GM23338 (cell line): ENCODE results near the gene ACOX3. TPM values are rescaled to one million over a fixed set of nuclear protein-coding genes. Genes with fewer than 3 reads are reported as not detected.

Experiments
- ATAC-seq: fragments of 200-7000 bp; cut with Tn5 transposase; 3 replicates; pipeline ENCODE4 v1.9.1; 2020
- DNase-seq: peaks from one replicate; pipeline ENCODE4 v3.0.0-alpha.2; 2015; ENCODE audit warnings: low spot score
- H2AFZ ChIP-seq: fragments of 200-600 bp; sonication (generic); 2 replicates; pipeline ENCODE4 v1.8.0; 2016; ENCODE audit warnings: antibody characterized with exemption, mild to moderate bottlenecking, moderate library complexity
- H3F3A ChIP-seq: fragments of 200-600 bp; sonication (generic); replicated peaks from 2 replicates; pipeline ENCODE4 v1.8.0; 2017; ENCODE audit warnings: antibody characterized with exemption, mixed run types, low read depth
- H3K27ac ChIP-seq: fragments of 200-600 bp; sonication (generic); 2 replicates; pipeline ENCODE4 v1.6.1; 2016; ENCODE audit warnings: low read depth
- H3K27me3 ChIP-seq: fragments of 200-600 bp; sonication (generic); 2 replicates; pipeline ENCODE4 v1.8.0; 2016; ENCODE audit warnings: mild to moderate bottlenecking, mixed run types, moderate library complexity; ENCODE audit not compliant: insufficient read depth
- H3K36me3 ChIP-seq: fragments of 200-600 bp; sonication (generic); 2 replicates; pipeline ENCODE4 v1.8.0; 2016; ENCODE audit warnings: mild to moderate bottlenecking; ENCODE audit not compliant: insufficient read depth
- H3K4me1 ChIP-seq: fragments of 200-600 bp; sonication (generic); 2 replicates; pipeline ENCODE4 v1.8.0; 2016; ENCODE audit warnings: mild to moderate bottlenecking, moderate library complexity; ENCODE audit not compliant: insufficient read depth
- H3K4me2 ChIP-seq: fragments of 200-600 bp; sonication (generic); 2 replicates; pipeline ENCODE4 v1.7.1; 2017; ENCODE audit warnings: mixed run types
- H3K4me3 ChIP-seq: fragments of 200-600 bp; sonication (generic); 2 replicates; pipeline ENCODE4 v1.6.1; 2016; ENCODE audit warnings: mixed run types
- H3K79me2 ChIP-seq: fragments of 200-600 bp; sonication (generic); replicated peaks from 2 replicates; pipeline ENCODE4 v1.8.0; 2017; ENCODE audit warnings: mild to moderate bottlenecking; ENCODE audit not compliant: insufficient read depth
- H3K9me2 ChIP-seq: fragments of 200-600 bp; sonication (generic); 2 replicates; pipeline ENCODE4 v1.8.0; 2017; ENCODE audit not compliant: insufficient read depth
- H4K20me1 ChIP-seq: fragments of 200-600 bp; sonication (generic); replicated peaks from 2 replicates; pipeline ENCODE4 v1.8.0; 2017; ENCODE audit warnings: mild to moderate bottlenecking; ENCODE audit not compliant: insufficient read depth
- H3K27ac Mint-ChIP-seq: 2 replicates; pipeline ENCODE4 v1.8.0; 2020; ENCODE audit warnings: inconsistent platforms, mild to moderate bottlenecking, moderate library complexity, mixed read lengths
- H3K27me3 Mint-ChIP-seq: 3 replicates; pipeline ENCODE4 v1.8.0; 2022; ENCODE audit warnings: low read depth, mild to moderate bottlenecking, moderate library complexity, mixed read lengths, inconsistent platforms; ENCODE audit not compliant: insufficient read depth, poor library complexity
- H3K36me3 Mint-ChIP-seq: 3 replicates; pipeline ENCODE4 v1.8.0; 2021; ENCODE audit warnings: low read depth, mild to moderate bottlenecking, inconsistent platforms, moderate library complexity, mixed read lengths
- H3K4me1 Mint-ChIP-seq: 3 replicates; pipeline ENCODE4 v1.8.0; 2020; ENCODE audit warnings: mild to moderate bottlenecking, inconsistent platforms, mixed read lengths
- H3K4me3 Mint-ChIP-seq: 3 replicates; pipeline ENCODE4 v1.8.0; 2021; ENCODE audit warnings: moderate library complexity, mild to moderate bottlenecking, inconsistent platforms, mixed read lengths
- H3K9me3 Mint-ChIP-seq: 3 replicates; pipeline ENCODE4 v1.8.0; 2020; ENCODE audit warnings: moderate library complexity, mild to moderate bottlenecking, inconsistent platforms, mixed read lengths
- CREB1 ChIP-seq: fragments of 250-450 bp; sonication (Bioruptor Pico); IDR thresholded peaks from 2 replicates; pipeline ENCODE4 v1.5.0; 2020; ENCODE audit warnings: low read depth, mild to moderate bottlenecking, moderate library complexity
- ETS1 ChIP-seq: IDR thresholded peaks from 2 replicates; pipeline ENCODE4 v1.6.1; 2016; ENCODE audit warnings: antibody characterized with exemption
- EZH2 ChIP-seq: fragments of 200-600 bp; sonication (generic); IDR thresholded peaks from one replicate; pipeline ENCODE4 v1.8.0; 2017; ENCODE audit warnings: antibody characterized with exemption, mild to moderate bottlenecking, low read depth; ENCODE audit not compliant: unreplicated experiment
- NANOG ChIP-seq: IDR thresholded peaks from 2 replicates; pipeline ENCODE4 v1.6.1; 2016; ENCODE audit warnings: antibody characterized with exemption, borderline replicate concordance
- POLR2AphosphoS5 ChIP-seq: IDR thresholded peaks from 2 replicates; pipeline ENCODE4 v1.6.1; 2016; ENCODE audit warnings: antibody characterized with exemption, low read depth
- STAT1 ChIP-seq: IDR thresholded peaks from one replicate; pipeline ENCODE4 v1.6.1; 2016; ENCODE audit warnings: antibody characterized with exemption; ENCODE audit not compliant: unreplicated experiment
- ZNF114 ChIP-seq: fragments of 250-450 bp; sonication (Bioruptor Pico); IDR thresholded peaks from 2 replicates; pipeline ENCODE4 v1.5.0; 2020; ENCODE audit warnings: mild to moderate bottlenecking, moderate library complexity
- ZNF331 ChIP-seq: fragments of 250-450 bp; sonication (Bioruptor Pico); IDR thresholded peaks from 2 replicates; pipeline ENCODE4 v1.5.0; 2020; ENCODE audit warnings: low read depth, mild to moderate bottlenecking, moderate library complexity
- ZNF462 ChIP-seq: fragments of 250-450 bp; sonication (Bioruptor Pico); IDR thresholded peaks from 2 replicates; pipeline ENCODE4 v1.5.0; 2020; ENCODE audit warnings: mild to moderate bottlenecking, moderate library complexity
- polyA plus RNA-seq: library from polyadenylated mRNA; unstranded; fragments of >200 nt; fragmentation: Nextera tagmentation; extraction: Ambion mirVana; gene quantifications from 2 replicates; pipeline ENCODE4 v1.2.1, GENCODE V29; 2016
- total RNA-seq: library from RNA; depleted of rRNA; stranded (reverse); fragments of >200 nt; shearing (Covaris generic); gene quantifications from 2 replicates; pipeline ENCODE4 v1.2.3, GENCODE V29; 2014
- TF ChIP-seq, protein P1 (sequence below), 2 experiments: fragments of 200-600 bp in 1 of 2; sonication (generic) in 1 of 2; conservative IDR thresholded peaks; 2 replicates each; pipeline versions ENCODE4 v1.5.1 to v1.6.1; 2016 to 2017; ENCODE audit warnings: antibody characterized with exemption in 2 of 2, low read depth in 2 of 2, mild to moderate bottlenecking in 2 of 2, moderate library complexity in 1 of 2
- TF ChIP-seq, protein P2 (sequence below): IDR thresholded peaks from one replicate; pipeline ENCODE4 v1.6.1; 2018; ENCODE audit warnings: antibody characterized with exemption; ENCODE audit not compliant: unreplicated experiment

The ACOX3 gene
- total and polyA plus RNA-seq, 2 experiments from 2014 or later: 6.4 to 17.2 TPM

DNA sequence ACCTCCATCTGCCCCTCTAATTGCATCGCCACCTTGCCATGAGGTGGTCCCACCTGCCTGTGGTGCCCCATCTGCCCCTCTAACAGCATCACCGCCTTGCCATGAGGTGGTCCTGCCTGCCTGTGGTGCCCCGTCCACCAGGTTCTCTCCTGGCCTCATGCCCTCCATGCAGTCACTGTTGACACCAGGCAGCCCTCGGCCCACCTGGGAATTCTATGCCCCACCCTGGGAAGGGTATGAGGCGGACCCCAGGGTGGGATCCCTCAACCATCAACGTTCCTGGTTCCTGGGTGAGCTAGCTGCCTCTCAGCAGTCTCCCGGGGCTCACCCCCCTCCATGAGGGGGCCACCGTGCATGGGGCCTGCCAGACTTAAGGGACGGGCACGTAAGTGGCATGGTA, 38.9 kb downstream of the ACOX3 start:
- no peak for TF ChIP-seq CREB1
- no peak for TF ChIP-seq ZNF331
- no peak for TF ChIP-seq STAT1
- TF ChIP-seq, protein P1, sequence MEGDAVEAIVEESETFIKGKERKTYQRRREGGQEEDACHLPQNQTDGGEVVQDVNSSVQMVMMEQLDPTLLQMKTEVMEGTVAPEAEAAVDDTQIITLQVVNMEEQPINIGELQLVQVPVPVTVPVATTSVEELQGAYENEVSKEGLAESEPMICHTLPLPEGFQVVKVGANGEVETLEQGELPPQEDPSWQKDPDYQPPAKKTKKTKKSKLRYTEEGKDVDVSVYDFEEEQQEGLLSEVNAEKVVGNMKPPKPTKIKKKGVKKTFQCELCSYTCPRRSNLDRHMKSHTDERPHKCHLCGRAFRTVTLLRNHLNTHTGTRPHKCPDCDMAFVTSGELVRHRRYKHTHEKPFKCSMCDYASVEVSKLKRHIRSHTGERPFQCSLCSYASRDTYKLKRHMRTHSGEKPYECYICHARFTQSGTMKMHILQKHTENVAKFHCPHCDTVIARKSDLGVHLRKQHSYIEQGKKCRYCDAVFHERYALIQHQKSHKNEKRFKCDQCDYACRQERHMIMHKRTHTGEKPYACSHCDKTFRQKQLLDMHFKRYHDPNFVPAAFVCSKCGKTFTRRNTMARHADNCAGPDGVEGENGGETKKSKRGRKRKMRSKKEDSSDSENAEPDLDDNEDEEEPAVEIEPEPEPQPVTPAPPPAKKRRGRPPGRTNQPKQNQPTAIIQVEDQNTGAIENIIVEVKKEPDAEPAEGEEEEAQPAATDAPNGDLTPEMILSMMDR (conservative IDR thresholded peaks at IDR 0.05; ENCODE audit: low read depth in 2 of 2): no peak
- no peak for TF ChIP-seq ZNF462 (CRISPR knock-in tag)
- TF ChIP-seq, protein P2, sequence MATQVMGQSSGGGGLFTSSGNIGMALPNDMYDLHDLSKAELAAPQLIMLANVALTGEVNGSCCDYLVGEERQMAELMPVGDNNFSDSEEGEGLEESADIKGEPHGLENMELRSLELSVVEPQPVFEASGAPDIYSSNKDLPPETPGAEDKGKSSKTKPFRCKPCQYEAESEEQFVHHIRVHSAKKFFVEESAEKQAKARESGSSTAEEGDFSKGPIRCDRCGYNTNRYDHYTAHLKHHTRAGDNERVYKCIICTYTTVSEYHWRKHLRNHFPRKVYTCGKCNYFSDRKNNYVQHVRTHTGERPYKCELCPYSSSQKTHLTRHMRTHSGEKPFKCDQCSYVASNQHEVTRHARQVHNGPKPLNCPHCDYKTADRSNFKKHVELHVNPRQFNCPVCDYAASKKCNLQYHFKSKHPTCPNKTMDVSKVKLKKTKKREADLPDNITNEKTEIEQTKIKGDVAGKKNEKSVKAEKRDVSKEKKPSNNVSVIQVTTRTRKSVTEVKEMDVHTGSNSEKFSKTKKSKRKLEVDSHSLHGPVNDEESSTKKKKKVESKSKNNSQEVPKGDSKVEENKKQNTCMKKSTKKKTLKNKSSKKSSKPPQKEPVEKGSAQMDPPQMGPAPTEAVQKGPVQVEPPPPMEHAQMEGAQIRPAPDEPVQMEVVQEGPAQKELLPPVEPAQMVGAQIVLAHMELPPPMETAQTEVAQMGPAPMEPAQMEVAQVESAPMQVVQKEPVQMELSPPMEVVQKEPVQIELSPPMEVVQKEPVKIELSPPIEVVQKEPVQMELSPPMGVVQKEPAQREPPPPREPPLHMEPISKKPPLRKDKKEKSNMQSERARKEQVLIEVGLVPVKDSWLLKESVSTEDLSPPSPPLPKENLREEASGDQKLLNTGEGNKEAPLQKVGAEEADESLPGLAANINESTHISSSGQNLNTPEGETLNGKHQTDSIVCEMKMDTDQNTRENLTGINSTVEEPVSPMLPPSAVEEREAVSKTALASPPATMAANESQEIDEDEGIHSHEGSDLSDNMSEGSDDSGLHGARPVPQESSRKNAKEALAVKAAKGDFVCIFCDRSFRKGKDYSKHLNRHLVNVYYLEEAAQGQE: no peak
- TF ChIP-seq EZH2: no peak
- TF ChIP-seq NANOG: no peak
- no peak for TF ChIP-seq ZNF114
- no peak for TF ChIP-seq ETS1
- TF ChIP-seq POLR2AphosphoS5: no peak
- DNase-seq: no peak
- no peak for ATAC-seq
- Mint-ChIP-seq H3K36me3 (peaks cover 34% of the 10 kb centered on the region), H3K27ac (no peak overlapping the region), H3K9me3 (peaks cover 16% of the 10 kb centered on the region), H3K4me1 (peaks cover 19% of the 10 kb centered on the region), H3K27me3 (peaks cover 24% of the 10 kb centered on the region), H3K4me3 (no peak overlapping the region)
- Histone ChIP-seq H3K79me2 (no peaks in the 10 kb centered on the region), H3F3A (no peaks in the 10 kb centered on the region), H3K36me3 (no peaks in the 10 kb centered on the region), H3K27ac (no peak overlapping the region), H3K4me1 (peaks cover 9% of the 10 kb centered on the region; the same call in 1 of the 2 replicates), H3K27me3 (no peaks in the 10 kb centered on the region), H4K20me1 (no peaks in the 10 kb centered on the region), H3K4me3 (no peak overlapping the region), H2AFZ (no peak overlapping the region), H3K9me2 (no peaks in the 10 kb centered on the region), H3K4me2 (no peak overlapping the region)
